HG03103 (cell line): ENCODE measurements around the gene NAALADL1.
"Not testable (repeated sequence)": the region's sequence is repeated elsewhere in the genome, so short reads cannot be mapped to it uniquely, and the experiment has no call there.

ENCODE experiments used
- ATAC-seq: cut with Tn5 transposase; IDR thresholded peaks from one replicate; pipeline ENCODE4 v1.9.1; 2021; ENCODE audit warnings: low read depth; ENCODE audit not compliant: unreplicated experiment

Gene NAALADL1

GRCh38 chr11:65053827-65054508 is 4.4 kb downstream of the NAALADL1 start:
- no peak for ATAC-seq

GRCh38 chr11:65051398-65051858 is 6.9 kb downstream of the NAALADL1 start:
- ATAC-seq, result no peak

- ATAC-seq, result no peak
These were observed 10.6 kb downstream of the NAALADL1 start for GRCh38 chr11:65047581-65048422.

DNA sequence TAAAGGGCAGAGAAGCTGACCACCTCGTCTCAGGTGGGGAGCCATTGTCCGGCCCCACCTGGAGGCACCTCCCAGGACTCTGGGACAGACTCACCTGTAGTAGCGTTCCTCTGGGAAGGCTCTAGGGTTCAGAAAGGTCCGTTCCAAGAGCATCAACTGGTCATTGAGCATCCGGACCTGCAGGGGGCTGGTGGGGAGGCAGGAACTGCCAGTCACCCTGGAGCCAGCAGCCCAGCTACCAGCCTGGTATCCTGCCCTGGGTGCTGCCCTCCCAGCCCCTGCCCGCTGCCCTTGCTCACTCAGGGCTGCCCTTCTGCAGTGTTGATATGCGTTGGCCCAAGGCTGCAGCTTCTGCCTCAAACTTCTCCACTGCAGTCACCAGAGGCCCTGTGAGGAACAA is 12.6 kb downstream of the NAALADL1 start:
- ATAC-seq, result no peak

GRCh38 chr11:65045061-65045460 is 13.3 kb downstream of the NAALADL1 start:
- no peak for ATAC-seq

- ATAC-seq, result no peak
These were observed 14.4 kb downstream of the NAALADL1 start for GRCh38 chr11:65043881-65044501.

DNA sequence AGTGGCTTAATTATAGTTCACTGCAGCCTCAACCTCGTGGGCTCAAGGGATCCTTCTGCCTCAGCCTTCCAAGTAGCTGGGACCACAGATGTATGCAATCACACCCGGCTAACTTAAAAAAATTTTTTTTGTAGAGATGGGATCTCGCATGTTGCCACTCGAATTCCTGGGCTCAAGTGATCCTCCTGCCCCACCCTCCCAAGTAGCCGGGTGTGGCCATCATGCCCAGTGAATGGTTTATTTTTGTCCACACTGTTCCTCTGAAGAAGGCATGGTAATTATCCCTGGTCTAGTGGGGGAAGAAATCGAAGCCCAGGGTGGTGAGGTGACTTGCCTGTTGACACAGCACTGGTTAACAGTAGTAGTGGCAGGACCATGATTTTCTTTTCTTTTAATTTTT is 15.5 kb downstream of the NAALADL1 start:
- ATAC-seq, result no peak

DNA sequence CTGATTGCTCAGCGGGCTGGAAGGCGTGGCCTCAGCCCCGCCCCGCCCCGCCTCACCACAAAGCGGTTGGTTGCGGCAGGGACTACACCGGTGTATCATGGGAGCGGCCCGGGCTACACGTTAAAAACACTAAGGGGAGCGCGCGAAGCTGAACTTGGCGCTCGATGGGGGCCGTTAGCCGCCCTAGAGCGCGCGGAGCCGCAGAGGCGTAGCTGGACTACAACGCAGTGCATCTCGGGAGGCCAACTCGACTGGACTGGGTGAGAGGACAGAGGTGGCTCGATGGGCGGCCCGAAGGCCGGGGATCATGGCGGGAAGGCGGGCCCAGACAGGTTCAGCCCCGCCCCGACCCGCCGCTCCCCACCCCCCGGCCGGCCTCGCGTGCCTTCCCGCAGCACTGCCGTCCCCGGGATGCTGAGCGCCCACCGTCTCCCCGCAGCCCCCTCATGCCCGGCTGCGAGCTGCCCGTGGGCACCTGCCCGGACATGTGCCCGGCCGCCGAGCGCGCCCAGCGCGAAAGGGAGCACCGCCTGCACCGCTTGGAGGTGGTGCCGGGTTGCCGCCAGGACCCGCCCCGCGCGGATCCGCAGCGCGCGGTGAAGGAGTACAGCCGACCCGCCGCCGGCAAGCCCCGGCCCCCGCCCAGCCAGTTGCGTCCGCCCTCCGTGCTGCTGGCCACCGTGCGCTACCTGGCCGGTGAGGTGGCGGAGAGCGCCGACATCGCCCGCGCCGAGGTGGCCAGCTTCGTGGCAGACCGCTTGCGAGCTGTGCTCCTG is 17.3 kb downstream of the NAALADL1 start, which contains the start of gene SAC3D1:
TSS of gene SAC3D1 (plus strand) at position 364 of the 776 bp plus-strand sequence. CDS start at position 447, 83 bp downstream.
- ATAC-seq, result peak; percentile 83

DNA sequence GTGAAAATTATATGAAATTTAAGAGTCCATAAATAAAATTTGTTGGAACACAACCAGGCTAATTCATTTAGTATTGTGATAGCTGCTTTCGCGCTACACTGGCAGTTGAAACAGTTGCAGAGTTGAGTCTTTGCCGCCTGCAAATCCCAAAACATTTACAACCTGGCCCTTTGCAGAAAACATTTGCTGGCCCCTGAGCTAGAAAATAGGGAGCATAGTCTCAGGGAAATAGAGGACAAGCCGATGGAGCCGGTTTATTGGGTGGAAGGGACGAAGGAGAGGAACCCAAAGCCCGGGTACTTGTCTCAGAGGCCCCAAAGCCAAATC is 17.9 kb downstream of the NAALADL1 start:
- no peak for ATAC-seq

DNA sequence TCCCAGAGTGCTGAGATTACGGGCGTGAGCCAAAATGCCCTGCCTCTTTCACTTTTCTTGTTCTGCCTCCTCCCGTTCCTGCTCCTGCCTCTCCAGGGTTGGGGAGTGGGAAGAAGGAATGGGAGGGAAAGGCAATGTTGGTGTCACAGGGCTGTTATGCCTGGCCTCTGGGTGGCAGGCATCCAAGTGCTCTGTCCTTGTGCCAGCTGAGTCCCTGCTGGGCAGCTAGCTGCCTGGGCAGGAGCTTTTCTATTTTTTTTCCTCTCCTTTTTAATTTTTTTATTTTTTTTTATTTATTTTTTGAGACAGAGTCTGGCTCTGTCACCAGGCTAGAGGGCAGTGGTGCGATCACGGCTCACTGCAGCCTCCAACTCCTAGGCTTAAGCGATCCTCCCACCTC is 21.4 kb downstream of the NAALADL1 start:
- no peak for ATAC-seq

GRCh38 chr11:65035579-65035978 is 22.8 kb downstream of the NAALADL1 start:
- ATAC-seq, result no peak

- ATAC-seq, result no peak
These were observed 23.9 kb downstream of the NAALADL1 start for GRCh38 chr11:65034423-65034822.

DNA sequence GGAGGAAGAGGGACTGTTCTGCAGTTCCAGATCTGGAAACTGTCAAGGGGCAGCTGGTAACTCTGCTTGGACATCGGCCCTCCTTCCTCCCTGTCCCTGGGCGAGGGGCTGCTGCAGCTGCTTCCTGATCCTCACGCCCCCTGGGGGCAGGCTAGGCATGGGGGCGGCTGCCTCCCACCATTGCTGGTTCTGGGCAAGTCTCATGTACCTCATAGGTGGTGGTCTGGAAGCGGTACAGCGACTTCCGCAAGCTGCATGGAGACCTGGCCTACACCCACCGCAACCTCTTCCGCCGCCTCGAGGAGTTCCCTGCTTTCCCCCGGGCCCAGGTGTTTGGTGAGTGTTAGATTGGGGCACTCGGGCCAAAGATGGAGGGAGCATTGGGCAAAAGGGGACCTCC is 26.1 kb downstream of the NAALADL1 start:
- no peak for ATAC-seq

DNA sequence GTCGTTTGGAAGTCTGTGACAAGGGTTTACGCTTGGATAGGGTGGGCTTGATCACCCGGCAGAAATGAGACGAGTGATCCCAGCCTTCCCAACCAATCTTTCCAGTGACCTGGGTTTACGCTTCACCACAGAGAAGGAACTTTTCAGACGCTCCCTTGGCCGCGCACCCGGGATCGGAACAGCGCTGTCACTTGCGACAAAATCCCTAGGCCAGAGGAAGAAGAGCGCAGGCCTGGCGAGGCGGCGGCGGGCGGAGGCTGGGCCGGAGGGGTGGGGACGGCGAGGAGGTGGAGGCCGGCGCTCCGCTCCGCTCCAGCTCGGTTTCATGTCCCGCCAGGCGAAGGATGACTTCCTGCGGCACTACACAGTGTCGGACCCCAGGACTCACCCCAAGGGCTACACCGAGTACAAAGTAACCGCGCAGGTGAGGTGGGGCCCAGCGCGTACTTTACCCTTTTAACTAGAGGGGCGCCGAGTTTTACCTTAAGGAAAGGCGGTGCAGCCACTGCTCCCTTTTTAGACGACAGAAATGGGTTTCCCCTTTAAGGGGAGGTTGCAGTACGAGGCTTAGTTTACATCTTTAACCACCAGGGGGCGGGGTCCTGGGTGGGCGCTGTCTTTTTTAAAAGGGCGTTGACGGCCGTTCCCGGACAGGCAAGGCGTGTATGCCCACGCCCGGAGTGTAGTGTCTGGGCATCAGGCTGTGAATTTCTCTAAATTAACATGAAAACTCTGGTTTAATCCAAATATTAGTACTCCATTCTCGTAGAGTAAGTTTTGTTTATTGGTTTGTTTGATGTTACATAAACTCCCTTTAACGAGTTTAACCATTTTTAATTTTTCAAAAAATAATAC is 30.9 kb downstream of the NAALADL1 start, which contains the start of gene SNX15:
TSS of gene SNX15 (plus strand) at position 227 of the 855 bp plus-strand sequence. CDS start at position 326, 99 bp downstream.
- ATAC-seq, result peak; percentile 81

- ATAC-seq, result no peak
These were observed 31.5 kb downstream of the NAALADL1 start for GRCh38 chr11:65026810-65027209.

DNA sequence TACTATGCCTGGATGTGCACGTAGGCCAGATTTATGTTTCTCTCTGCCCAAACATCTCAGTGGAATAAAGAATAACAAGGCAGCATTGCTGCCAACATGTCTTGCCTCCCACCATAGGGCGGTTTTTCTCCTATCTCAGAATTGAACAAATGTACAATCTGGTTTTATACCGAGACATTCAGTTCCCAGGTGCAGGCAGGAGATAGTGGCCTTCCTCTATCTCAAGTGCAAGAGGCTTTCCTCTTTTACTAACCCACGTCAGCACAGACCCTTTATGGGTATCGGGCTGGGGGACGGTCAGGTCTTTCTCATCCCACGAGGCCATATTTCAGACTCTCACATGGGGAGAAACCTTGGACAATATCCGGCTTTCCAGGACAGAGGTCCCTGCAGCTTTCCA is 34.9 kb downstream of the NAALADL1 start:
- not testable (repeated sequence) for ATAC-seq

DNA sequence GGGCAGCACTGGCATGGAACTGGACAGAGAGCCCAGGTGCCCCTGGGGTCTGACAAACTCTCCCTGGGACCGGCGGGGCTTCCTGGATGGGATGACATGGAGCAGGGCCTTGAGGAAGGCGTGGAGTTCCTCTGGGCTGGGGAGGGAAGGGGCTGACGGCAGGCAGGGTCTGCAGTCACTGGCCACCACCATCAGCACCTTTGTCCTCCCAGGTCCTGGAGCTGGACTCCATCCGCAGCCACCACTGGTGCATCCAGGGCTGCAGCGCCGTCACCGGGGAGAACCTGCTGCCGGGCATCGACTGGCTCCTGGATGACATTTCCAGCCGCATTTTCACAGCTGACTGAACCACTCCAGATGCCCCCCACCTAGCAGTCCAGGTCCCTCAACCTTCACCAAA is 36.8 kb downstream of the NAALADL1 start:
- ATAC-seq, result no peak

GRCh38 chr11:65021003-65021402 is 37.4 kb downstream of the NAALADL1 start:
- ATAC-seq, result no peak

GRCh38 chr11:65019824-65020223 is 38.5 kb downstream of the NAALADL1 start:
- no peak for ATAC-seq

GRCh38 chr11:65017937-65018336 is 40.4 kb downstream of the NAALADL1 start:
- ATAC-seq, result no peak
